Small intestine (tissue), 7 donors: ENCODE data around the gene CD63. TPM values are rescaled to one million over a fixed set of nuclear protein-coding genes. Genes with fewer than 3 reads are reported as not detected.

Experiments
- DNase-seq, 2 donors: peaks; one replicate each; pipeline versions ENCODE4 v3.0.0 to v3.0.0-alpha.2; 2013
- FAIRE-seq: peaks from 2 replicates; lab custom pipeline; 2012; peaks lifted over from hg19 to GRCh38; lab: Jason Lieb, UNC
- H3K27ac ChIP-seq, 3 donors: one replicate each; pipeline ENCODE4 v1.5.1; 2013; ENCODE audit warnings: low read length in 2 of 3, mild to moderate bottlenecking in 2 of 3, control low read depth in 1 of 3, inconsistent platforms in 1 of 3, low read depth in 1 of 3, moderate library complexity in 1 of 3
- H3K27me3 ChIP-seq, 3 donors: one replicate each; pipeline ENCODE4 v1.6.1; 2013; ENCODE audit warnings: low read length in 3 of 3, inconsistent platforms in 1 of 3; ENCODE audit not compliant: control insufficient read depth in 3 of 3, insufficient read depth in 3 of 3
- H3K36me3 ChIP-seq, 3 donors: one replicate each; pipeline ENCODE4 v1.6.1; 2013; ENCODE audit warnings: low read length in 3 of 3, inconsistent platforms in 1 of 3, low read depth in 1 of 3, mild to moderate bottlenecking in 1 of 3, moderate library complexity in 1 of 3; ENCODE audit not compliant: control insufficient read depth in 3 of 3, insufficient read depth in 2 of 3
- H3K4me1 ChIP-seq, 3 donors: one replicate each; pipeline ENCODE4 v1.6.1; 2013; ENCODE audit warnings: low read length in 2 of 3, inconsistent platforms in 1 of 3, low read depth in 1 of 3, mild to moderate bottlenecking in 1 of 3, moderate library complexity in 1 of 3; ENCODE audit not compliant: control insufficient read depth in 3 of 3, insufficient read depth in 2 of 3
- H3K4me3 ChIP-seq, 3 donors: one replicate each; pipeline ENCODE4 v1.5.1; 2013; ENCODE audit warnings: low read length in 3 of 3, control low read depth in 1 of 3, inconsistent platforms in 1 of 3, low read depth in 1 of 3, mild to moderate bottlenecking in 1 of 3, moderate library complexity in 1 of 3
- H3K9me3 ChIP-seq, 2 donors: one replicate each; pipeline ENCODE4 v1.6.1; 2013; ENCODE audit warnings: low read depth in 1 of 2, low read length in 1 of 2; ENCODE audit not compliant: control insufficient read depth in 2 of 2, insufficient read depth in 1 of 2
- WGBS, 3 donors: extraction: QIAGEN DNeasy Blood & Tissue Kit; methylation state at CpG; one replicate each; pipeline ENCODE4 v1.1.7; 2013; 5-methylcytosine and 5-hydroxymethylcytosine counted together
- polyA plus RNA-seq, 4 donors: library from polyadenylated mRNA; stranded (reverse) in 3 of 4; unstranded in 1 of 4; fragments of 200-250 nt in 3 of 4; fragments of 120-200 nt in 1 of 4; gene quantifications; one replicate each; pipeline versions ENCODE4 v1.2.1 to v1.2.3, GENCODE V29; 2013
- donor health status: healthy with polysubstance abuse.
- donor health status: control.
- donor health status: control.
- donor health status: Bipolar disorder and iron deficiency.
- donor health status: healthy.

CD63 gene
- polyA plus RNA-seq, 4 donors: 561 to 1,127 (median 702) TPM

DNA sequence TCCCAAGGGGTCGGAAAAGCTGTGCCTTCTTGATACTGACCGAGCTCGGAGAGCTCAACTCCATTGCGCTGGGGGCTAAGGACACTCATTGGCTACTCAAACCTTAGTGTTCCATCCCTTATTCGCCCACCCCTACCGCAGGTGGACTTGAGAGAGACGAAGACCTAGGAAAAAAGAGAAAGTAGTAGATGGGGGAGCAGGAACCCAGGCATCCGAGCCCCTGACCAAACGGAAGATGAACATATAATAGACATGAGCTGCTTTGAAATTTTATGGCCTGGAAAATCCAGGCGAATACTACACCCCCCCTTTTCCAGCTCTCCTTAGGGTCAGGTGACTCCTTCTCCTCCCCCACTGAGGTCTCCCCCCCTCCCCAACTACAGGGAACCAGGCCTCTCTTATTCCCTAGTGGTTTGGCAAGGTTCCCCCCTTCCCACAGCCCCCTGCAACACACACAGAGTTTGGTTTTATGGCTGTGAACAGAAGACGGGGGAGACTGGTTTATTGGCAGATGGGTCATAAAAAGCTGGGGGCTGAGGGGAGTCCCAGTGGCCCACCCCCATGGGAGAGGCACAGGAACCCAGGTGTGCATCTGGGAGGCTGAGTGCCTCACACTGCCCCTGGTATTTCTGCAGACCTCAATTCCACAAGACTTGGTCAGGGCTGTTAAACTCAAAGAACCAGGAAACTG is 15.7 kb upstream of the CD63 start:
- Histone ChIP-seq H3K27ac (peak overlapping the region in 2 of 3 donors; percentile 5 to 12), H3K4me3 (peak overlapping the region in 2 of 3 donors; percentile 52 to 59), H3K4me1 (peaks cover 0 to 32% (median 10%) of the 10 kb centered on the region in 3 donors), H3K36me3 (peaks cover 0 to 11% (median 2%) of the 10 kb centered on the region in 3 donors), H3K27me3 (peaks cover 0 to 8% (median 0%) of the 10 kb centered on the region in 3 donors), H3K9me3 (no peaks in the 10 kb centered on the region)
- FAIRE-seq: no peak
- DNase-seq: peak in 1 of 2 donors; percentile 37
- 17 to 21% (median 20%) methylated on average over 11 of the region's 11 CpGs for WGBS, 3 donors

DNA sequence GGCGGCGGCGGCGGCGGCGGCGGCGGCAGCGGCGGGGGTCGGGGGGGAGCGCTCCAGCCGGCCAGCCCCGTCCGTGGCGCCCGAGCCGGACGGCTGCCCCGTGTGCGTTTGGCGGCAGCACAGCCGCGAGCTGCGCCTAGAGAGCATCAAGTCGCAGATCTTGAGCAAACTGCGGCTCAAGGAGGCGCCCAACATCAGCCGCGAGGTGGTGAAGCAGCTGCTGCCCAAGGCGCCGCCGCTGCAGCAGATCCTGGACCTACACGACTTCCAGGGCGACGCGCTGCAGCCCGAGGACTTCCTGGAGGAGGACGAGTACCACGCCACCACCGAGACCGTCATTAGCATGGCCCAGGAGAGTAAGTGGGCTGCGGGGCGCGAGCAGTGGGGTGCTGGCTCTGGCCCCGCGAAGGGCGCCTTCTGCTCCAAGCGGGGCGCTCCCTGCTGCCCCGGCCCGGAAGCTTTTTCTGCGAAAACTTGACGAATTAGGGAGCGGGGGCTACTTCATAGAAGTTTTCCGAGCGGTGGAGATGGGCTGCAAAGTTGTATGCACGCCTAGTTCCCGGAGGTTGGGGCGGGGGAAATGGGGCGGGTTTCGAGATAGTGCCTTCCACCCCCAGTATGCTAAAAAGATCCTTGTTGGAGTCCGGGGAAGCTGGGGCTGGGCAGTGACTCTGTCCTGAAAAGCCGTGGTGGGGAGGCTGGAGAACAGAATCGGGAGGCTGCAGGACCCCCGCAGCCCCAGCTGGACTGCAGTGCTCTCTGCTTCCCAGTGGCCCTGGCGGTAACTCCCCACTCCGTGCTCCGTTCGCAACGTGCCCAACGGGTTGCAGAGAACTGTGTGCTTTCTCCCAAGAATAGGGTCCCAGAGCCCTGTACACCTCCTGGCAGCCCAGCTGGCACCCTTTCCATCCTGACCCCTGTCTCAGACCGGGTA is 14.9 kb upstream of the CD63 start:
- Histone ChIP-seq H3K9me3 (no peaks in the 10 kb centered on the region), H3K4me3 (peak overlapping the region; percentile 52 to 73 (median 59)), H3K27ac (peak overlapping the region in 2 of 3 donors; percentile 38 to 52), H3K36me3 (peaks cover 0 to 3% (median 1%) of the 10 kb centered on the region in 3 donors), H3K4me1 (peaks cover 0 to 32% (median 10%) of the 10 kb centered on the region in 3 donors), H3K27me3 (peaks cover 0 to 8% (median 0%) of the 10 kb centered on the region in 3 donors)
- FAIRE-seq: no peak
- DNase-seq: peak; percentile 66 to 76
- WGBS, 3 donors: 1% methylated on average over 57 to 73 of the region's 73 CpGs

GRCh38 chr12:55742719-55743405 is 14.1 kb upstream of the CD63 start, which contains the start of gene GDF11:
TSS of gene GDF11 (plus strand) at chr12:55743122. CDS start at chr12:55743317, 195 bp downstream.
- no peak for FAIRE-seq

GRCh38 chr12:55741931-55742680 is 13.3 kb upstream of the CD63 start:
- no peak for FAIRE-seq
- Histone ChIP-seq H3K4me3 (peak overlapping the region in 1 of 3 donors; percentile 47), H3K27ac (peak overlapping the region in 2 of 3 donors; percentile 59 to 74), H3K36me3 (no peaks in the 10 kb centered on the region), H3K4me1 (peaks cover 0 to 44% (median 15%) of the 10 kb centered on the region in 3 donors), H3K9me3 (no peaks in the 10 kb centered on the region), H3K27me3 (peaks cover 0 to 8% (median 0%) of the 10 kb centered on the region in 3 donors)
- DNase-seq: no peak
- WGBS, 3 donors: 6 to 36% (median 23%) methylated on average over 3 of the region's 3 CpGs

More at GRCh38 chr12:55742719-55743405, 14.1 kb upstream of the CD63 start, which contains the start of gene GDF11:
- Histone ChIP-seq H3K27ac (peak within 1 kb of the TSS in 2 of 3 donors; percentile 59 to 74), H3K4me3 (peak within 1 kb of the TSS; percentile 52 to 73 (median 59)), H3K27me3 (peaks cover 0 to 8% (median 0%) of the 10 kb centered on the region in 3 donors), H3K9me3 (no peaks in the 10 kb centered on the region), H3K36me3 (no peaks in the 10 kb centered on the region), H3K4me1 (peaks cover 0 to 36% (median 13%) of the 10 kb centered on the region in 3 donors)
- peak; percentile 52 to 76 for DNase-seq
- WGBS, 3 donors: 0 to 1% (median 0%) methylated on average over 16 to 39 of the region's 53 CpGs

GRCh38 chr12:55739025-55739378 is 10.2 kb upstream of the CD63 start:
- Histone ChIP-seq H3K36me3 (no peaks in the 10 kb centered on the region), H3K4me3 (no peak overlapping the region), H3K27me3 (peaks cover 0 to 2% (median 0%) of the 10 kb centered on the region in 3 donors), H3K4me1 (peaks cover 0 to 35% (median 5%) of the 10 kb centered on the region in 3 donors), H3K9me3 (no peaks in the 10 kb centered on the region), H3K27ac (no peak overlapping the region)
- no peak for DNase-seq
- WGBS, 3 donors: 59 to 73% (median 60%) methylated on average over 2 of the region's 2 CpGs
- FAIRE-seq: no peak

DNA sequence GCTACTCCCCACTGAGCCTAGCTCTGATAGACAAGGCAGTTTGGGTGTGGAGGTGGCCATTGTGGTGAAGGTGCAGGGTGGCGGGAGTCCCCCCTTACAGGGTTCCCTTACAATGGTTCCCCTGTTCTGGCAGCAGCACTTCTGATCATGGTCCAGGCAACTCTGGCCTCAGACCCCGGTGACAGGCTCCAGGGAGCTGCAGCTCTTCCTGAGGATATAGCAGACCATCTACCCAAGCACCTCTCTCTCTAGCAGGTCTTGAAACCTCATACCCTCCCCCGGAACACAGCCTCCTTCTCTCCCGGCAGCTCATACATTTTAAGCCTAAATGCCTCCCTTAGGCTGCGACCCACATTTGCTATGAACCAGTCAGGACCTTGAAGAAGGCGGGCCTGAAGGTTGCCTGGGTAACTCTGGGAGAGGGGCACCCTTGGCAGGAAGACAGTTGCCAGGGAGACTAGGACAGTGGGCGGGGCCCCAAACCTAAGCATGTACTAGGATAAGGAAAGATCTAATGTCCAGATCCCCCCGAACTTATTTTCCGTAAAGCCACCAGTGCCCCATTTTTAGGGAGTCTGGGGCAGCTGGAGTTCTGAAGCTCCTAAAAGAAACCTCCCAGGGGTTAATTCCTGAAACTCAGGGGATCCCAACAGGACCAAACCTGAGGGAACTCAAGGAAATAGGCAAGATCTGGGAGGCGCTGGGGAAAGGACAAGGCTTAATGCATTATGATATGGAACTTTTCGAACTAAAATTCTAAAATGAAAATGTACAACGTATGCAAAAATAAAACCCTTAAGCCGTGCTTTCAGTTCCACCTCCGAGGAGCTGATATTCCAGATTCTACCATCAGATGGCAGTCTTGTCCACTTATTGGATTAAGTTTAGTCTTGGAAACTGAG is 9.6 kb upstream of the CD63 start:
- peaks cover 0 to 34% (median 5%) of the 10 kb centered on the region in 3 donors for H3K4me1 ChIP-seq
- no peaks in the 10 kb centered on the region for H3K27me3 ChIP-seq
- FAIRE-seq (peak; percentile 10), DNase-seq (peak; percentile 87 to 94)
- peak overlapping the region in 2 of 3 donors; percentile 83 to 84 for H3K27ac ChIP-seq
- WGBS, 3 donors: 2 to 6% (median 5%) methylated on average over 14 of the region's 14 CpGs
- H3K36me3 ChIP-seq: no peaks in the 10 kb centered on the region
- H3K9me3 ChIP-seq: no peaks in the 10 kb centered on the region
- peak overlapping the region in 2 of 3 donors; percentile 2 to 70 for H3K4me3 ChIP-seq
